Left lung (tissue), 10 donors: ENCODE data around the gene SLC35A2. TPM values are rescaled to one million over a fixed set of nuclear protein-coding genes. Genes with fewer than 3 reads are reported as not detected.
A peak's percentile ranks its signal among the peaks of the same experiment; 100 is the strongest.

ENCODE experiments used
- ATAC-seq: fragments of 200-7000 bp; cut with Tn5 transposase; one replicate; pipeline ENCODE4 v1.9.1; 2020; ENCODE audit warnings: moderate library complexity
- DNase-seq, 4 donors: peaks; one replicate each; pipeline ENCODE4 v3.0.0-alpha.2; 2013 to 2020
- H3K27ac ChIP-seq, 2 donors: fragments of 200-600 bp; sonication (generic) in 1 of 2; one replicate each; pipeline versions ENCODE4 v1.5.0 to v1.8.0; 2020 to 2021
- H3K27me3 ChIP-seq, 2 donors: fragments of 200-600 bp; sonication (generic) in 1 of 2; one replicate each; pipeline versions ENCODE4 v1.5.0 to v1.8.0; 2020 to 2021
- H3K36me3 ChIP-seq, 2 donors: fragments of 200-600 bp; sonication (generic) in 1 of 2; one replicate each; pipeline versions ENCODE4 v1.5.0 to v1.8.0; 2020 to 2021
- H3K4me1 ChIP-seq, 2 donors: fragments of 200-600 bp; one replicate each; pipeline ENCODE4 v1.8.0; 2021
- H3K4me3 ChIP-seq, 2 donors: fragments of 200-600 bp; sonication (generic) in 1 of 2; one replicate each; pipeline versions ENCODE4 v1.5.0 to v1.8.0; 2020 to 2021; ENCODE audit warnings: mild to moderate bottlenecking in 1 of 2
- H3K9me3 ChIP-seq, 2 donors: fragments of 200-600 bp; sonication (generic) in 1 of 2; one replicate each; pipeline versions ENCODE4 v1.5.0 to v1.8.0; 2020 to 2021
- CTCF ChIP-seq, 2 donors: fragments of 200-600 bp; sonication (generic) in 1 of 2; IDR thresholded peaks; one replicate each; pipeline versions ENCODE4 v1.5.0 to v1.8.0; 2021; ENCODE audit warnings: antibody characterized with exemption in 2 of 2
- intact Hi-C, 2 donors: fragments of 100-400 bp; cut with DNase I; formaldehyde crosslinking; loops; one replicate each; pipeline versions ENCODE4 v1.11.2 to v1.14.2; 2022
- polyA plus RNA-seq, 6 donors: library from polyadenylated mRNA; unstranded; fragments of 120-200 nt; gene quantifications; one replicate each; pipeline ENCODE4 v1.2.1, GENCODE V29; 2013; ENCODE audit not compliant: insufficient read length in 6 of 6
- total RNA-seq, 2 donors: library from RNA; stranded (reverse); fragmentation: NEBNext Ultra II Directional; extraction: Animal tissue kit (Norgen Biotek cat#: 25700); gene quantifications; one replicate each; pipeline ENCODE4 v1.2.1, GENCODE V29; 2021
- donor health status: DM: no; HTN: yes; CAD: no.
- donor health status: DM: no; HTN: no; CAD: no.

SLC35A2 gene
- total and polyA plus RNA-seq, 8 donors = 21.5 to 39.4 (median 24.6) TPM

GRCh38 chrX:48940404-48940955, 29.0 kb upstream of the SLC35A2 start:
- H3K4me1 ChIP-seq = peaks cover 4 to 57% of the 10 kb centered on the region in 2 donors
- ATAC-seq = no peak
- no peaks in the 10 kb centered on the region for H3K9me3 ChIP-seq
- H3K27ac ChIP-seq = peak overlapping the region in 1 of 2 donors; percentile 93
- no peaks in the 10 kb centered on the region for H3K27me3 ChIP-seq
- H3K36me3 ChIP-seq = peaks cover 0 to 4% of the 10 kb centered on the region in 2 donors
- intact Hi-C loops = no loop called here
- H3K4me3 ChIP-seq = no peak overlapping the region
- TF ChIP-seq CTCF (IDR thresholded peaks at IDR 0.05) = no peak
- no peak for DNase-seq

- DNase-seq = no peak
- no peaks in the 10 kb centered on the region for H3K9me3 ChIP-seq
- intact Hi-C loops = no loop called here
- H3K36me3 ChIP-seq = peaks cover 0 to 4% of the 10 kb centered on the region in 2 donors
- no peaks in the 10 kb centered on the region for H3K27me3 ChIP-seq
- no peak overlapping the region for H3K4me3 ChIP-seq
- no peak for TF ChIP-seq CTCF (IDR thresholded peaks at IDR 0.05)
- peaks cover 4 to 65% of the 10 kb centered on the region in 2 donors for H3K4me1 ChIP-seq
- no peak for ATAC-seq
- H3K27ac ChIP-seq = peak overlapping the region in 1 of 2 donors; percentile 93
Observed at GRCh38 chrX:48939524-48940228, 28.2 kb upstream of the SLC35A2 start.

- Histone ChIP-seq H3K27ac (peak overlapping the region in 1 of 2 donors; percentile 93), H3K4me3 (no peak overlapping the region), H3K4me1 (peaks cover 4 to 67% of the 10 kb centered on the region in 2 donors), H3K9me3 (no peaks in the 10 kb centered on the region), H3K27me3 (no peaks in the 10 kb centered on the region), H3K36me3 (peaks cover 0 to 11% of the 10 kb centered on the region in 2 donors)
- ATAC-seq (no peak), DNase-seq (no peak)
- TF ChIP-seq CTCF (IDR thresholded peaks at IDR 0.05) = no peak
- intact Hi-C loops = no loop called here
Observed at GRCh38 chrX:48938721-48939425, 27.4 kb upstream of the SLC35A2 start.

- peak overlapping the region; percentile 61 to 93 for H3K27ac ChIP-seq
- H3K9me3 ChIP-seq = no peaks in the 10 kb centered on the region
- H3K4me3 ChIP-seq = no peak overlapping the region
- no peak for TF ChIP-seq CTCF (IDR thresholded peaks at IDR 0.05)
- ATAC-seq = peak; percentile 82
- peaks cover 0 to 19% of the 10 kb centered on the region in 2 donors for H3K36me3 ChIP-seq
- peak in 3 of 4 donors; percentile 41 to 86 (median 81) for DNase-seq
- H3K4me1 ChIP-seq = peaks cover 4 to 67% of the 10 kb centered on the region in 2 donors
- H3K27me3 ChIP-seq = no peaks in the 10 kb centered on the region
- intact Hi-C loops = no loop called here
Observed at GRCh38 chrX:48937054-48937907, 25.8 kb upstream of the SLC35A2 start.
